ENCODE data around the gene TTC1.

DNA sequence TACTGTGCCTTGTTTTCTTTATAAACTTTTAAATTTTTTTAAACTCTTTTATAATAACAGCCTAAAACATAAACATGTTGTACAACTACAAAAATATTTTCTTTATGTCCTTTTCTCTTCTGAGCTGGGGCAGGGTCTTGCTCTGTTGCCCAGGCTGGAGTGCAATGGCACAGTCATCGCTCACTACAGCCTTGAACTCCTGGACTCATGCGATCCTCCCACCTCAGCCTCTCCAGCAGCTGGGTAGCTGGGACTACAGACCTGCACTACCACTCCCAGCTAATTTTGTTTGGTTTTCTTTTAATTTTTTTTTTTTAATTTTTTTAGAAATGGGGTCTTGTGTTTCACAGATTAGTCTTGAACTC is 31.5 kb downstream of the TTC1 start:
- TF ChIP-seq POLR2AphosphoS5 (IDR thresholded peaks at IDR 0.05), result no peak
- TF ChIP-seq, protein P1, sequence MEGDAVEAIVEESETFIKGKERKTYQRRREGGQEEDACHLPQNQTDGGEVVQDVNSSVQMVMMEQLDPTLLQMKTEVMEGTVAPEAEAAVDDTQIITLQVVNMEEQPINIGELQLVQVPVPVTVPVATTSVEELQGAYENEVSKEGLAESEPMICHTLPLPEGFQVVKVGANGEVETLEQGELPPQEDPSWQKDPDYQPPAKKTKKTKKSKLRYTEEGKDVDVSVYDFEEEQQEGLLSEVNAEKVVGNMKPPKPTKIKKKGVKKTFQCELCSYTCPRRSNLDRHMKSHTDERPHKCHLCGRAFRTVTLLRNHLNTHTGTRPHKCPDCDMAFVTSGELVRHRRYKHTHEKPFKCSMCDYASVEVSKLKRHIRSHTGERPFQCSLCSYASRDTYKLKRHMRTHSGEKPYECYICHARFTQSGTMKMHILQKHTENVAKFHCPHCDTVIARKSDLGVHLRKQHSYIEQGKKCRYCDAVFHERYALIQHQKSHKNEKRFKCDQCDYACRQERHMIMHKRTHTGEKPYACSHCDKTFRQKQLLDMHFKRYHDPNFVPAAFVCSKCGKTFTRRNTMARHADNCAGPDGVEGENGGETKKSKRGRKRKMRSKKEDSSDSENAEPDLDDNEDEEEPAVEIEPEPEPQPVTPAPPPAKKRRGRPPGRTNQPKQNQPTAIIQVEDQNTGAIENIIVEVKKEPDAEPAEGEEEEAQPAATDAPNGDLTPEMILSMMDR (IDR thresholded peaks at IDR 0.05), result no peak
